NOMO-1 treated with dmso at 0.1 percent for 144 hours (cell line): ENCODE measurements around the gene TNRC6A.

Experiments used
- DNase-seq: peaks from one replicate; lab custom pipeline; 2025; ENCODE audit not compliant: unreplicated experiment; lab: John Stamatoyannopoulos, UW

TNRC6A gene

DNA sequence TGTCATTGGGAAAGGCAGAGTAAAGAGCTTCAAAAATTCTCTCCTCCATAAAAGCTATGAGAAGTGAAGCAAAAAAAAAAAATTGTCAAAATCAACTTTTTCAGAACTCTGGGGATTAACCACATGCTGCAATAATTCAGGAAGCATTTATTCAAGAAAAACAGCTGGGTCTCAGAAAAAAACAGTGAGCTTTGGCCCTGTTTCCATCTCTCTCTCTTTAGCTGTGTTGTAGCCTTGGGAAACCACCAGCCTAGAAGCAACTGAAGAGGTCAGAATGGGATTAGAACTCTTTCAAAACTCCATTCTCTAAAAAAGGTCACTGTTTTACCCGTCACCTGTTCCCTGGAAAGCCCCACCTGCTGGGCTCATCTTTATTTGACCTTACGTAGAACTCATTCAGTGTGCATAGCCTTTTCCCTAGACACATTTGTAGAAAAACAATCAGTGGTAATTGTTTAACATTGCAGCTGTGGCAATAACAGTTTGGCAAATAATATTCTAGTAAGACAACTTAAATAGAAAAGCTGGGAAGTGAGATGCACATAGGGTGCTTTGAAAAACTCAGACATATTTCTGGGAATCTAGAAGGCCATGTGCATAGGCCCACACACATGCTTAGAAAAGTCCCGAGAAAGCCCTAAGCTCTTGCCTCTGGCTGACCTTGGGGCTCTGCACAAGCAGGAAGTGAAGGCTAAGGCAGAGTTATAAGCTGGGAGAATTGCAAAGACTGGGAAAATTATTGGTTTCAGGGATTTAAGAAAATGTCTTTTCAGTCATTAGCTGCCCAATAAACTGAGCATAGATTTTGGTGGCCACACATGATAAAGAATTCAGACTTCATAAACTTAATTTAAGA is 134.4 kb downstream of the TNRC6A start:
- no peak for DNase-seq

DNA sequence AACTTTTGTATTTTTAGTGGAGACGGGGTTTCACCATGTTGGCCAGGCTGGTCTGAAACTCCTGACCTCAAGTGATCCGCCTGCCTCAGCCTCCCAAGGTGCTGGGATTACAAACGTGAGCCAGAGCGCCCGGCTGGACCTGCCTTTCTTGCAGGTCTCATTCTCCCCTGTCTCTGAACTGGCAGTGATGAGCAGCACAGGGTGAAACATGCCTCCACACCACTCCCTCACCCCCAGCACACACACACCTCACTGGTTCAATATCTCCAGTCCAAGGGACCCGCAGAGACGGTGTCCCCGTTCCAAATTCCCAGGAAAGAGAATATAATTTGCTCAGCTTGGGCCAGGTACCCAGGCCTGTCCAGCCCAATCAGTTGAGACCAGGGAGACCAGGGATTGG is 139.6 kb downstream of the TNRC6A start:
- no peak for DNase-seq

- no peak for DNase-seq
These were observed 142.4 kb downstream of the TNRC6A start for GRCh38 chr16:24871891-24872290.

DNA sequence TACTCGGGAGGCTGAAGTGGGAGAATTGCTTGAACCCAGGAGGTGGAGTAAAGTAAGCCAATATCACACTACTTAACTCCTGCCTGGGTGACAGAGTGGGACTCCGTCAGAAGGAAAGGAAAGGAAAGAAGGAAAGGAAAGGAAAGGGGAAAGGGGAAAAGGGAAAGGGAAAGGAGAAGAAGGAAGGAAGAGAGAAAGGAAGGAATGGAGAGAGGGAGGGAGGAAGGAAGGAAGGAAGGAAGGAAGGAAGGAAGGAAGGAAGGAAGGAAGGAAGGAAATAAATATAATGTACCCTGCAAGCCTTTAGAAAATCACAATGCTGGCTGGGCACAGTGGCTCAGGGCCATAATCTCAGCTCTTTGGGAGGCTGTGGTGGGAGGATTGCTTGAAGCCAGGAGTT is 143.6 kb downstream of the TNRC6A start:
- no peak for DNase-seq

DNA sequence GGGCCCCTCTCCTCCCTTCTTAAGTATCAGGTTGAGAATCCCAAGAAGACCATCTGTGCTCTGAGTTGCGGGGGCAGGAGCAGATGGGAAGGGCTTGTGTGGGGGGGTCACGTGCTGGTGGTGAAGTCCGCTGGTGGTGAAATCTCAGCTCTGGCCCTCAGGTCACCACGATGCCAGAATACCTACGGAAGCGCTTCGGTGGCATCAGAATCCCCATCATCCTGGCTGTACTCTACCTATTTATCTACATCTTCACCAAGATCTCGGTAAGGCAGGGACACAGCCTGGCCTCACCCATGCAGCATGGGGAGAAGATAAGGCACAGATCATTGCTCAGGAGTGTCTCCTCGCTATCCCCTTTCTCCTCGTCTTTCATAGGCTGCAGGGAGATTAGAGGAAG is 146.0 kb downstream of the TNRC6A start:
- no peak for DNase-seq
